AG04449 (cell line): ENCODE measurements around the gene GBA3.

Experiments used
- CTCF ChIA-PET: fragments of 350-600 bp; formaldehyde crosslinking; extraction: SDS; loops from one replicate; lab custom pipeline; 2021; ENCODE audit warnings: antibody characterized with exemption; lab: Yijun Ruan, JAX
- POLR2A ChIA-PET: fragments of 400-600, 350-600 bp; formaldehyde crosslinking; extraction: SDS; loops from one replicate; lab custom pipeline; 2020; ENCODE audit warnings: antibody characterized with exemption, inconsistent platforms; lab: Yijun Ruan, JAX
- DNase-seq: peaks from one replicate; pipeline ENCODE4 v3.0.0-alpha.2; 2010; ENCODE audit warnings: low read depth, low spot score
- H3K4me3 ChIP-seq: 2 replicates; pipeline ENCODE4 v1.5.1; 2011; ENCODE audit warnings: low read depth, mild to moderate bottlenecking, control low read depth, low read length
- CTCF ChIP-seq: IDR thresholded peaks from one replicate; pipeline ENCODE4 v1.5.1; 2011; ENCODE audit warnings: mild to moderate bottlenecking, moderate library complexity, low read length, control low read depth, inconsistent platforms; ENCODE audit not compliant: insufficient read depth; ENCODE audit errors: missing control alignments

Gene GBA3

GRCh38 chr4:22787753-22788375 is 95.1 kb downstream of the GBA3 start:
- CTCF ChIA-PET = no interaction called here
- TF ChIP-seq CTCF = no peak
- no peak for DNase-seq
- POLR2A ChIA-PET = no interaction called here
- no peak overlapping the region for H3K4me3 ChIP-seq

GRCh38 chr4:22790631-22791030 is 97.9 kb downstream of the GBA3 start:
- TF ChIP-seq CTCF = no peak
- ChIA-PET POLR2A (no interaction called here), CTCF (no interaction called here)
- DNase-seq = no peak
- H3K4me3 ChIP-seq = no peak overlapping the region

- CTCF ChIA-PET = no interaction called here
- POLR2A ChIA-PET = no interaction called here
- DNase-seq = no peak
Measured at GRCh38 chr4:22794732-22795131, 102.0 kb downstream of the GBA3 start.

GRCh38 chr4:22801391-22801790 is 108.7 kb downstream of the GBA3 start:
- DNase-seq = no peak
- no peak overlapping the region for H3K4me3 ChIP-seq
- ChIA-PET CTCF (no interaction called here), POLR2A (no interaction called here)
- TF ChIP-seq CTCF = no peak

More at GRCh38 chr4:22794732-22795131, 102.0 kb downstream of the GBA3 start:
- no peak overlapping the region for H3K4me3 ChIP-seq
- TF ChIP-seq CTCF = no peak

- no peak overlapping the region for H3K4me3 ChIP-seq
- CTCF ChIA-PET = no interaction called here
- no peak for TF ChIP-seq CTCF
- DNase-seq = no peak
- POLR2A ChIA-PET = no interaction called here
Measured at GRCh38 chr4:22802876-22803275, 110.1 kb downstream of the GBA3 start.

GRCh38 chr4:22803512-22803911 is 110.8 kb downstream of the GBA3 start:
- ChIA-PET CTCF (no interaction called here), POLR2A (no interaction called here)
- no peak for TF ChIP-seq CTCF

More at GRCh38 chr4:22803512-22803911, 110.8 kb downstream of the GBA3 start:
- H3K4me3 ChIP-seq = no peak overlapping the region
- no peak for DNase-seq
